ENCODE data around the gene LMX1A.

Gene LMX1A

GRCh38 chr1:165402517-165403111 is 46.1 kb upstream of the LMX1A start (continued):
- TF ChIP-seq CSRNP3 (CRISPR knock-in tag; IDR thresholded peaks at IDR 0.05) (no peak), ZNF70 (CRISPR knock-in tag; IDR thresholded peaks at IDR 0.05) (no peak), SNAI2 (CRISPR knock-in tag; IDR thresholded peaks at IDR 0.05) (no peak), PATZ1 (CRISPR knock-in tag; IDR thresholded peaks at IDR 0.05; ENCODE audit: borderline replicate concordance) (no peak), ZFP3 (CRISPR knock-in tag; IDR thresholded peaks at IDR 0.05) (no peak)

- no peak for TF ChIP-seq RARB (CRISPR knock-in tag; IDR thresholded peaks at IDR 0.05)
- no peak for TF ChIP-seq BACH2 (CRISPR knock-in tag; IDR thresholded peaks at IDR 0.05; ENCODE audit: borderline replicate concordance)
- TF ChIP-seq CSRNP3 (CRISPR knock-in tag; IDR thresholded peaks at IDR 0.05), result no peak
- no peak for TF ChIP-seq ZNF565 (CRISPR knock-in tag; conservative IDR thresholded peaks at IDR 0.05; ENCODE audit: low read depth)
- no peak for TF ChIP-seq PPARA (CRISPR knock-in tag; IDR thresholded peaks at IDR 0.05; ENCODE audit: borderline replicate concordance)
- TF ChIP-seq PATZ1 (CRISPR knock-in tag; IDR thresholded peaks at IDR 0.05; ENCODE audit: borderline replicate concordance), result no peak
- no peak for TF ChIP-seq ISL1 (CRISPR knock-in tag; IDR thresholded peaks at IDR 0.05)
- TF ChIP-seq ARNTL (CRISPR knock-in tag; IDR thresholded peaks at IDR 0.05; ENCODE audit: borderline replicate concordance, low read depth), result no peak
- no peak for TF ChIP-seq CSDC2 (CRISPR knock-in tag; IDR thresholded peaks at IDR 0.05)
- peak; percentile 95 for ATAC-seq
Observed at GRCh38 chr1:165397944-165398343, 41.4 kb upstream of the LMX1A start.

GRCh38 chr1:165395901-165396300 is 39.4 kb upstream of the LMX1A start:
- ATAC-seq, result no peak
- TF ChIP-seq ARNTL (CRISPR knock-in tag; IDR thresholded peaks at IDR 0.05; ENCODE audit: borderline replicate concordance, low read depth), result no peak
- no peak for TF ChIP-seq ZNF70 (CRISPR knock-in tag; IDR thresholded peaks at IDR 0.05)
- no peak for TF ChIP-seq POU6F1 (CRISPR knock-in tag; IDR thresholded peaks at IDR 0.05; ENCODE audit: borderline replicate concordance, low read depth)
- no peak for TF ChIP-seq ISL1 (CRISPR knock-in tag; IDR thresholded peaks at IDR 0.05)
- no peak for TF ChIP-seq ESRRG (CRISPR knock-in tag; IDR thresholded peaks at IDR 0.05)

- no peak for TF ChIP-seq TOX (CRISPR knock-in tag; IDR thresholded peaks at IDR 0.05; ENCODE audit: borderline replicate concordance)
- ATAC-seq, result no peak
Observed at GRCh38 chr1:165395478-165395877, 39.0 kb upstream of the LMX1A start.

GRCh38 chr1:165392634-165393571 is 36.4 kb upstream of the LMX1A start:
- ATAC-seq, result peak; percentile 90
- TF ChIP-seq ARNTL (CRISPR knock-in tag; IDR thresholded peaks at IDR 0.05; ENCODE audit: borderline replicate concordance, low read depth) (no peak), RARB (CRISPR knock-in tag; IDR thresholded peaks at IDR 0.05) (no peak), CREB5 (CRISPR knock-in tag; IDR thresholded peaks at IDR 0.05; ENCODE audit: low read depth) (no peak), OSR1 (CRISPR knock-in tag; IDR thresholded peaks at IDR 0.05) (no peak), TSHZ2 (CRISPR knock-in tag; IDR thresholded peaks at IDR 0.05) (no peak), BACH2 (CRISPR knock-in tag; IDR thresholded peaks at IDR 0.05; ENCODE audit: borderline replicate concordance) (no peak), ESRRG (CRISPR knock-in tag; IDR thresholded peaks at IDR 0.05) (no peak)
